H54 (cell line): Measurements from ENCODE around the gene ZNRF1.
A peak's percentile ranks its signal among the peaks of the same experiment; 100 is the strongest.

Source experiments
- DNase-seq: peaks from one replicate; pipeline ENCODE4 v3.0.0; 2011; ENCODE audit warnings: low spot score, mixed read lengths; ENCODE audit not compliant: insufficient read length
- FAIRE-seq: peaks from 3 replicates; lab custom pipeline; 2011; peaks lifted over from hg19 to GRCh38; lab: Jason Lieb, UNC
- POLR2A ChIP-seq: IDR thresholded peaks from 2 replicates; pipeline ENCODE4 v1.6.1; 2011; ENCODE audit warnings: low read depth, mild to moderate bottlenecking, low read length

Gene ZNRF1

DNA sequence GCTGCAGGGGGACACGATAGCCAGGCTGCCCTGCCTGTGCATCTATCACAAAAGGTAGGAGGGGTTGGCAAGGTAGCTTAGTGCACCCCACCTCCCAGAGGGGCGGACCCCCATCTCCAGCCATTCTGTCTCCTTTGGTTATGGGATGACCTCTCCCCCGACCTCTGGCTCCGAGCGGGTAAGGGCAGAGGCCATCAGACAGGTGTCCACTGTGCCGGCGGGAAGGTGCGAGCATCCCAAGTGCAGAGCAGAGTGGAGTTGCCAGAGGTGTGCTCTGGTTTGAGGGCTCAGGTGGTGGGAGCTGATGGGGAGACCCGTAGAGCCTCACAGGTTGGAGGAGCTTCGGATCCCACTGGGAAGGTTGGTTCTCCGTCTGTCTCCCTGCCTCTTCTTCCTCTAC, 106.0 kb downstream of the ZNRF1 start:
- no peak for DNase-seq
- no peak for TF ChIP-seq POLR2A
- no peak for FAIRE-seq

GRCh38 chr16:75105306-75106061, 106.7 kb downstream of the ZNRF1 start:
- no peak for TF ChIP-seq POLR2A
- FAIRE-seq: no peak
- DNase-seq: no peak

DNA sequence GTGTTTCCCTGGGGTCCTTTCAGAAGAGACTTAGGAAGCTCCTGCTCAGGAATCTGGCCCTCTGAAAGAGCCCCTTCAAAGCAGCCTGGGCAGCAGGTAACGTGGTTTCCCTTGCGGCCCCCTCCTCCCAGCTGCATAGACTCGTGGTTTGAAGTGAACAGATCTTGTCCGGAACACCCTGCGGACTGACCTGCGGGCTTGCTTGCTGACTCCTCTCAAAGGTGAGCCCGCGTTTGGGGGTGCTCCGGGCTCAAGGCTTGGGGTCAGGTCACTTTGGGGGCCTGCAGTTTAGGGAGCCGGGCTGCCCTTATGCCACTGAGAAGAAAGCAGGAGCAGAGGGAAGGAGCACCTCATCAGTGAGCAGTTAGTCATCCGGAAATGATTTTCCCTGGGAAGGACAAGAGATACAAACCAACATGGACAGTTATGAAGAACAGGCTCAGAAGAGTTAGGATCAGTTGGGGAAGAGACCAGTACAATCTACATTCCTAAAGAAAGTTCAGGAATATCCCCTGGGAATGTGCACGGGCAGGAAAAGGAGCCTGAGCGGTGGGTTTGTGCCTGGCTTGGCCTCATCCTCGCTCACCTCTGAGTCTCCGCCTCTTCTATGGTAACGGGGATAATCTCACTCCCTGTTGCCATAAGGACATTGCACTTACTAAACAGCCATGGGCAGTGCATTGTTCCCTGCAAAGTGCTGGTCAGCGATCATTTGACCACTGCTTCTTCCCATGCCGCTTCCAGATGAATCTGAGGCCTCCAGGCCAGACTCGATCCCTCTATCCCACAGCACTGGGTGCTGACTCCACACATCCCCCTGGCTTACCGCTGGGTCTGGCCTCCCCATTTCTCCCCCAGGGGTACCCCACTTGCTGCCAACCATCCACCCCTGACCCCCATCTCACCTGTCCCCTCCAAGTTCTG, 107.8 kb downstream of the ZNRF1 start:
- FAIRE-seq (no peak), DNase-seq (no peak)
- no peak for TF ChIP-seq POLR2A

- FAIRE-seq (no peak), DNase-seq (no peak)
- no peak for TF ChIP-seq POLR2A
Observed at GRCh38 chr16:75107505-75107904, 108.7 kb downstream of the ZNRF1 start.

GRCh38 chr16:75108792-75109731, 110.2 kb downstream of the ZNRF1 start:
- DNase-seq: peak; percentile 89
- TF ChIP-seq POLR2A: peak; percentile 47
- FAIRE-seq: peak; percentile 65

GRCh38 chr16:75109732-75110243, 111.0 kb downstream of the ZNRF1 start:
- FAIRE-seq (no peak), DNase-seq (no peak)
- TF ChIP-seq POLR2A: no peak

DNA sequence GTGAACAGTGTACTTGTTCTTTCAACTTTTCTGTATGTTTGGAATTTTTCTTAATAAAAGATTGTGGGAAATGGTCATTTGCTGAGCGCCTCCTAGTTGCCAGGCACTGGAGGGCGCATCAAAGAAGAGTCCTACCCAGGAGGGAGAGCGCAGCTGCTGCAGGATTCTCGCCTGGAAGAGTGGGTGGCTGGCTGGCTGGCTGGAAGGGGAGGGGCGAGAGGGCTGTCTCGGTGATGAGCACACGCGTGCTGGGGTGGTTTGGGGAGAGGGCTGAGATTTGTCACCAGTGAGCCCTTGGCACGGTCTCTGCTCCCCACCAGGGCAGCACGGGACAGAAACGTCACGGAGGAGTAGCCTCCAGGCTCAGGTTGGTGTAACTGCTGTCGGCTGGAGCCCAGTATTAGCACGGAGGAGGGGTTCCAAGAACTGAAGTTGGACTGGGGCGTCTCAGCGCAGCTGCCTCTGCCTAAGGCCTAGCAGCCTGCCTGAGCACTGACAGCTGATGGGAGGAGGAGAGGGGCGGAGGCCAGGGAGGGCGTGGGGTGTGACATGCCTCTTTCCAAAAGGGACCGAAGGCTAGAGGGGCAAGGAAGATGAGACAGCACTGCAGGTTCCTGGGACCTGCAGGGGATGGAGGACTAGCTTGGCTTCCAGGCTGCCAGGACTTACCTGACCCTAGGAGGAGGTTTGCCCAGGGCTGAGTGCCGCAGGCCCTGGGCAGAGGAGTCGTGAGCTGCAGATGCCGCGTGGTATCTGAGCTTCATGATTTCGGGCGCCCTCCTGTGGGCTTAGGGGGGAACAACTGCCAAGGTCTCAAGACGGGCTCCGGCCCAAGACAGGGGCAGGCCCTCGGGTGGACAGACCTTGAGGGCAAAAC, 112.1 kb downstream of the ZNRF1 start:
- FAIRE-seq: no peak
- TF ChIP-seq POLR2A: no peak
- DNase-seq: peak; percentile 83

- no peak for TF ChIP-seq POLR2A
- FAIRE-seq: no peak
- no peak for DNase-seq
Observed at GRCh38 chr16:75111514-75111940, 112.7 kb downstream of the ZNRF1 start.

DNA sequence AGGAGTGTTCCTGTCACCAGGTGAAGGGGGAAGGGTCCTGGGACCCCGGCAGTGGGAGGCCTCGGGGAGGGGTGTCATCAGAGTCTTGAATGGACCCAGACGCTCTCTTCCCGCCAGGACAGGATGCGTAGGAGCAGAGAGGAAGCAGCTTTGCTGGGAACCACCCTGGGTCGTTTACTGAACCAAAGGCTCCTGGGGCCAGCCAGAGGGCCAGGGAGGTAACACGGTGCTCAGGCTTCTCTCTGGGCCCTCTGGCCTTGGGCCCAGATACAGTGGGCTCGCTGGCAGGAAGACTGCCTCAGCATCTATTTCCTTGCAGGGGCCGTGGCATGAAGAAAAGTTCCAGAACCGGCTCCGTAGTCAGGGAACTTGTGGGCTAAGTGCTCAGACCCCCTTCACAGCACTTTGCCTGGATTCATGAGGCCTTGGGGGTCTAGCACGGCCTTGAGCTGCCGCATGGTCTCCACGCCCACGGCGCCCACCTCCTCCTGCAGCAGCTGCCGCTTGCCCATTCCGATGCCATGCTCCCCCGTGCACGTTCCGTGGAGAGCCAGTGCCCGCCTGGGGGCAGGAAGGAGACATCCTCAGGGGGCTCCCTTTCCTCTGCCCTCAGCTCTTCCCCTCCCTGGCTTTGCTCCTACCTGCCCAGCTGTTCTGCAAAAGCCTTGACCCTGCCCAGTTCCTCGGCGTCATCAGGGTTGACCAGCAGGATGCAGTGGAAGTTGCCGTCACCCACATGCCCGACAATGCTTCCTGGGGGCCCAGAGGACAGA, 113.3 kb downstream of the ZNRF1 start:
- FAIRE-seq: no peak
- TF ChIP-seq POLR2A: no peak
- no peak for DNase-seq

GRCh38 chr16:75112734-75113491, 114.1 kb downstream of the ZNRF1 start:
- FAIRE-seq: no peak
- no peak for DNase-seq
- TF ChIP-seq POLR2A: no peak

GRCh38 chr16:75113541-75114121, 114.8 kb downstream of the ZNRF1 start:
- no peak for TF ChIP-seq POLR2A
- DNase-seq: no peak
- no peak for FAIRE-seq
